Esophagus muscularis mucosa (tissue), 4 donors: ENCODE measurements around the gene MMP26. TPM values are rescaled to one million over a fixed set of nuclear protein-coding genes. Genes with fewer than 3 reads are reported as not detected.

Experiments
- DNase-seq: peaks from one replicate; pipeline ENCODE4 v3.0.0-alpha.2; 2017; ENCODE audit errors: extremely low spot score
- H3K27ac ChIP-seq, 4 donors: fragments of 200-600 bp; sonication (generic); replicated peaks in 1 of 4; 1 replicate in 3 of 4; 2 replicates in 1 of 4; pipeline ENCODE4 v1.5.1; 2016 to 2019; ENCODE audit warnings: mild to moderate bottlenecking in 1 of 4
- H3K27me3 ChIP-seq, 4 donors: fragments of 200-600 bp; sonication (generic); one replicate each; pipeline versions ENCODE4 v1.5.1 to v1.6.0; 2016 to 2019
- H3K36me3 ChIP-seq, 4 donors: fragments of 200-600 bp; sonication (generic); one replicate each; pipeline ENCODE4 v1.5.1; 2016 to 2019
- H3K4me1 ChIP-seq, 4 donors: fragments of 200-600 bp; sonication (generic); one replicate each; pipeline ENCODE4 v1.5.1; 2016 to 2019
- H3K4me3 ChIP-seq, 4 donors: fragments of 200-600 bp; sonication (generic); 1 replicate in 2 of 4; 2 replicates in 2 of 4; pipeline ENCODE4 v1.5.1; 2016 to 2019; ENCODE audit warnings: mild to moderate bottlenecking in 4 of 4, moderate library complexity in 1 of 4
- H3K9me3 ChIP-seq, 4 donors: fragments of 200-600 bp; sonication (generic); 1 replicate in 3 of 4; 2 replicates in 1 of 4; pipeline ENCODE4 v1.5.1; 2016 to 2019
- EP300 ChIP-seq: sonication (generic); formaldehyde crosslinking; IDR thresholded peaks from one replicate; pipeline ENCODE4 v1.6.1; 2017; ENCODE audit warnings: antibody characterized with exemption
- POLR2A ChIP-seq: fragments of 450-650 bp; IDR thresholded peaks from one replicate; pipeline ENCODE4 v1.6.1; 2017; ENCODE audit warnings: antibody characterized with exemption, moderate library complexity, mild to moderate bottlenecking, low read depth
- POLR2AphosphoS5 ChIP-seq, 2 donors: sonication (generic); formaldehyde crosslinking; IDR thresholded peaks; one replicate each; pipeline ENCODE4 v1.6.1; 2017; ENCODE audit warnings: antibody characterized with exemption in 2 of 2
- WGBS: methylation state at CpG from one replicate; pipeline ENCODE4 v1.1.5; 2018; 5-methylcytosine and 5-hydroxymethylcytosine counted together
- intact Hi-C: fragments of 100-400 bp; cut with DNase I; formaldehyde crosslinking; loops from one replicate; pipeline ENCODE4 v1.15.1; 2023
- total RNA-seq, 4 donors: library from RNA; depleted of rRNA; stranded (reverse); fragments of >200 nt; gene quantifications; one replicate each; pipeline versions ENCODE4 v1.1.0 to v1.2.1, GENCODE V29; 2016
- TF ChIP-seq, protein P1 (sequence below), 3 experiments: fragments of 200-600 bp in 2 of 3; fragments of 450-650 bp in 1 of 3; sonication (generic) in 2 of 3; IDR thresholded peaks; one replicate each; pipeline ENCODE4 v1.5.1; 2017 to 2019; ENCODE audit warnings: antibody characterized with exemption in 3 of 3, mild to moderate bottlenecking in 2 of 3, moderate library complexity in 1 of 3

MMP26 gene
- not detected for total RNA-seq

DNA sequence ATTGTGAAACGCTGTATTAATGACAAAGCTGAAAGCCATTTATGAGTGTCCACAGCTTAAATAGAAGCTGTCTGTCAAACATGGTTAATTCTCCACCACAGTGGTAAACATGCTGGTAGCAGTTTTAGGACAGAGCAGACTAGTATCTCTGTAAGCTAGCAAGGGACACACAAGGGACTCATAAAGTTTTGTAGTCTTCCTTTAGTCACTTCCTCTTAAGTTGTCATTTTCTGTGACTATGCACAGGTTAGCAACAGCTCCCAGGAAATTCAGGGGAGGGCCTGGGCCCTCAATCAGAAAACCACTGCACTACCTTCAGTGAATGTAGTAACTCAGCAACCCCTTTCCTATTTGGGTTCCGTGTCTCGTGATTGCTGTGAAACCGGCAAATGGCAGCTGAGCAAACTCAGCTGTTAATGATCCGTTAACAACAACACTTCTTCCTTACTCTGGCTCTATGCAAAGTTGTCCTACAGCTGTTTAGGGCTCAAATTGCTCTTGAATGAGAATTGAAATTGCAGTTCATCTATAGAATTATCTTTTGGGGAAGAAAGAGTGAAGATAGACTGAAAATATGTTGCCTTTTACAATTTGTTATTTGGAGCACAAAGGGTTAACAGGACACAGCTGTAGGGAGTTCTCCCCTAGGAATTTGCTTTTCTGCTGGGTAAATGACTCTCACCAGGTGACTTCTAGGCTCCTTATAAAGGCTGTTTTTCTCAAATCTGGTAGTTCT lies at the start of gene MMP26:
MMP26 (plus strand) TSS at position 731 of the 736 bp plus-strand sequence.
- H3K4me3 ChIP-seq, result no peak within 1 kb of the TSS
- WGBS, result 37% methylated on average over 5 of the region's 5 CpGs
- no peaks in the 10 kb centered on the region for H3K9me3 ChIP-seq
- no peaks in the 10 kb centered on the region for H3K27me3 ChIP-seq
- no peak for TF ChIP-seq POLR2AphosphoS5 (IDR thresholded peaks at IDR 0.05)
- no peak for TF ChIP-seq POLR2A
- TF ChIP-seq EP300, result no peak
- TF ChIP-seq, protein P1, sequence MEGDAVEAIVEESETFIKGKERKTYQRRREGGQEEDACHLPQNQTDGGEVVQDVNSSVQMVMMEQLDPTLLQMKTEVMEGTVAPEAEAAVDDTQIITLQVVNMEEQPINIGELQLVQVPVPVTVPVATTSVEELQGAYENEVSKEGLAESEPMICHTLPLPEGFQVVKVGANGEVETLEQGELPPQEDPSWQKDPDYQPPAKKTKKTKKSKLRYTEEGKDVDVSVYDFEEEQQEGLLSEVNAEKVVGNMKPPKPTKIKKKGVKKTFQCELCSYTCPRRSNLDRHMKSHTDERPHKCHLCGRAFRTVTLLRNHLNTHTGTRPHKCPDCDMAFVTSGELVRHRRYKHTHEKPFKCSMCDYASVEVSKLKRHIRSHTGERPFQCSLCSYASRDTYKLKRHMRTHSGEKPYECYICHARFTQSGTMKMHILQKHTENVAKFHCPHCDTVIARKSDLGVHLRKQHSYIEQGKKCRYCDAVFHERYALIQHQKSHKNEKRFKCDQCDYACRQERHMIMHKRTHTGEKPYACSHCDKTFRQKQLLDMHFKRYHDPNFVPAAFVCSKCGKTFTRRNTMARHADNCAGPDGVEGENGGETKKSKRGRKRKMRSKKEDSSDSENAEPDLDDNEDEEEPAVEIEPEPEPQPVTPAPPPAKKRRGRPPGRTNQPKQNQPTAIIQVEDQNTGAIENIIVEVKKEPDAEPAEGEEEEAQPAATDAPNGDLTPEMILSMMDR (IDR thresholded peaks at IDR 0.05), result no peak
- H3K27ac ChIP-seq, result no peak within 1 kb of the TSS
- intact Hi-C loops, result no loop called here
- peaks cover 0 to 11% (median 0%) of the 10 kb centered on the region in 4 donors for H3K4me1 ChIP-seq
- no peaks in the 10 kb centered on the region for H3K36me3 ChIP-seq
- DNase-seq, result no peak

- no peak for DNase-seq
- peaks cover 0 to 7% (median 2%) of the 10 kb centered on the region in 4 donors for H3K4me1 ChIP-seq
- no peak overlapping the region for H3K27ac ChIP-seq
- 79% methylated on average over 5 of the region's 5 CpGs for WGBS
- intact Hi-C loops, result no loop called here
- H3K4me3 ChIP-seq, result no peak overlapping the region
- H3K27me3 ChIP-seq, result no peaks in the 10 kb centered on the region
- H3K36me3 ChIP-seq, result no peaks in the 10 kb centered on the region
- H3K9me3 ChIP-seq, result no peaks in the 10 kb centered on the region
- TF ChIP-seq EP300 (no peak), POLR2A (no peak), POLR2AphosphoS5 (IDR thresholded peaks at IDR 0.05) (no peak)
- TF ChIP-seq, protein P1 (IDR thresholded peaks at IDR 0.05), result no peak
These were observed 45.7 kb upstream of the MMP26 start for GRCh38 chr11:4658629-4659445.

DNA sequence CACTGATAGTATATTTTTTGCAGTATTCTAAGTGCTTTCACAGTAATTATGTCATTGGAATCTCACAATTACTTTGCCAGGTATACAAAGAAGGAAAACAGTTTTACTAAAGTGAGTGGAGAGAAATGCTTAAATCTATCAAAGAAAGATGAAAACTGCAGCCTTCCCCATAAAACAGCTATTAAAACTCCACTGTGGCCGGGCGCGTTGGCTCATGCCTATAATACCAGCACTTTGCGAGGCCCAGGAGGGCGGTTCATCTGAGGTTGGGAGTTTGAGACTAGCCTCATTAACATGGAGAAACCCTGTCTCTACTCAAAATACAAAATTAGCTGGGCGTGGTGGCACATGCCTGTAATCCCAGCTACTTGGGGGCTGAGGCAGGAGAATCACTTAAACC lies 41.7 kb upstream of the MMP26 start:
- Histone ChIP-seq H3K27ac (no peak overlapping the region), H3K4me3 (no peak overlapping the region), H3K36me3 (no peaks in the 10 kb centered on the region), H3K9me3 (no peaks in the 10 kb centered on the region), H3K4me1 (no peaks in the 10 kb centered on the region), H3K27me3 (no peaks in the 10 kb centered on the region)
- no peak for DNase-seq
- TF ChIP-seq POLR2A, result no peak
- TF ChIP-seq, protein P1 (IDR thresholded peaks at IDR 0.05), result no peak
- no peak for TF ChIP-seq EP300
- TF ChIP-seq POLR2AphosphoS5 (IDR thresholded peaks at IDR 0.05), result no peak
- intact Hi-C loops, result no loop called here
- 92% methylated on average over 6 of the region's 6 CpGs for WGBS

DNA sequence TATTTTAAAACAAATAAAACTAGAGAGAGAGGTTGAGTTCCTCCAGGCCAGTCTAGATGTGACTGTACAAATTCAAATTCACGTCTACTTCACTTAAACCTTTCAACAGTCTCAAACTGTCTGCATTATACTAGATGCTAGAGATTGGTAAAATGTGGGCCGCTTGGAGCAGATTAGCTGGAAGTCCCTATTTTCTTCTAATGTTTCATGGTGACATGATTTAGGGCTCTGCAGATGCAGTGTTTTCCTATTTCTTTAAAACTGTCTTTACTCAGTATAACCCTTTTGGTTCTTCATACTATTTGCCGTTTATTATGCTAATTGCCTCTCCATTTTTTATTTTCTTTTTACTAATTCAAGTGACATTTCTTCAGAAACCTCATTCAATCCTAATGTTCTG lies 40.4 kb upstream of the MMP26 start:
- DNase-seq, result no peak
- no peaks in the 10 kb centered on the region for H3K27me3 ChIP-seq
- intact Hi-C loops, result no loop called here
- no peak for TF ChIP-seq EP300
- TF ChIP-seq, protein P1 (IDR thresholded peaks at IDR 0.05), result no peak
- TF ChIP-seq POLR2A, result no peak
- TF ChIP-seq POLR2AphosphoS5 (IDR thresholded peaks at IDR 0.05), result no peak
- no peaks in the 10 kb centered on the region for H3K36me3 ChIP-seq
- H3K4me3 ChIP-seq, result no peak overlapping the region
- H3K9me3 ChIP-seq, result no peaks in the 10 kb centered on the region
- WGBS, result 87% methylated on average over 3 of the region's 3 CpGs
- H3K27ac ChIP-seq, result no peak overlapping the region
- no peaks in the 10 kb centered on the region for H3K4me1 ChIP-seq
